Measurements from ENCODE around the gene CCDC47.

GRCh38 chr17:63790057-63790456, 16.7 kb upstream of the CCDC47 start:
- no peak for TF ChIP-seq POLR2A (IDR thresholded peaks at IDR 0.05)
- TF ChIP-seq, protein P1, sequence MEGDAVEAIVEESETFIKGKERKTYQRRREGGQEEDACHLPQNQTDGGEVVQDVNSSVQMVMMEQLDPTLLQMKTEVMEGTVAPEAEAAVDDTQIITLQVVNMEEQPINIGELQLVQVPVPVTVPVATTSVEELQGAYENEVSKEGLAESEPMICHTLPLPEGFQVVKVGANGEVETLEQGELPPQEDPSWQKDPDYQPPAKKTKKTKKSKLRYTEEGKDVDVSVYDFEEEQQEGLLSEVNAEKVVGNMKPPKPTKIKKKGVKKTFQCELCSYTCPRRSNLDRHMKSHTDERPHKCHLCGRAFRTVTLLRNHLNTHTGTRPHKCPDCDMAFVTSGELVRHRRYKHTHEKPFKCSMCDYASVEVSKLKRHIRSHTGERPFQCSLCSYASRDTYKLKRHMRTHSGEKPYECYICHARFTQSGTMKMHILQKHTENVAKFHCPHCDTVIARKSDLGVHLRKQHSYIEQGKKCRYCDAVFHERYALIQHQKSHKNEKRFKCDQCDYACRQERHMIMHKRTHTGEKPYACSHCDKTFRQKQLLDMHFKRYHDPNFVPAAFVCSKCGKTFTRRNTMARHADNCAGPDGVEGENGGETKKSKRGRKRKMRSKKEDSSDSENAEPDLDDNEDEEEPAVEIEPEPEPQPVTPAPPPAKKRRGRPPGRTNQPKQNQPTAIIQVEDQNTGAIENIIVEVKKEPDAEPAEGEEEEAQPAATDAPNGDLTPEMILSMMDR (IDR thresholded peaks at IDR 0.05) = no peak

Measured in right lobe of liver (tissue), 4 donors.